Measurements from ENCODE around the gene BRAT1.

Gene BRAT1

DNA sequence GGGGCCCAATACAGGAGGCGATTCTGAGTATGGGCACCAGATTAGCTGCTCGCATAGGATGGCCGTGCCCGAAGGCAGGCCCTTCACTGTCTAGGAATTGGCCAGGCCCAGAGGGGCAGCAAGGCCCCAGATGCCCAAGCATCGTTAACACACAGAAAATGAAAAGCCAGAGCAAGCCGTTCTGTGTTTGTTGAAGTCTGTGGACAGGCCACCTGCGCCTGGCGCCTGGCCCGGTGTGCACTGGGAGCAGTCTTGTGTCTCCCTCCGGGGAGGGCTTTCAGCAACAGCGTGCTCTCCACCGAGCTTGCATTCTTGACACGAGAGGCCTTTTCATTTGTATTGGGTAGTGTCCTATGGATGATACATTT, 41.9 kb upstream of the BRAT1 start:
- no peaks in the 10 kb centered on the region for H3K79me1 ChIP-seq (ENCODE audit: low read length)
- no peak overlapping the region for H3K14ac ChIP-seq (ENCODE audit: low read length)

DNA sequence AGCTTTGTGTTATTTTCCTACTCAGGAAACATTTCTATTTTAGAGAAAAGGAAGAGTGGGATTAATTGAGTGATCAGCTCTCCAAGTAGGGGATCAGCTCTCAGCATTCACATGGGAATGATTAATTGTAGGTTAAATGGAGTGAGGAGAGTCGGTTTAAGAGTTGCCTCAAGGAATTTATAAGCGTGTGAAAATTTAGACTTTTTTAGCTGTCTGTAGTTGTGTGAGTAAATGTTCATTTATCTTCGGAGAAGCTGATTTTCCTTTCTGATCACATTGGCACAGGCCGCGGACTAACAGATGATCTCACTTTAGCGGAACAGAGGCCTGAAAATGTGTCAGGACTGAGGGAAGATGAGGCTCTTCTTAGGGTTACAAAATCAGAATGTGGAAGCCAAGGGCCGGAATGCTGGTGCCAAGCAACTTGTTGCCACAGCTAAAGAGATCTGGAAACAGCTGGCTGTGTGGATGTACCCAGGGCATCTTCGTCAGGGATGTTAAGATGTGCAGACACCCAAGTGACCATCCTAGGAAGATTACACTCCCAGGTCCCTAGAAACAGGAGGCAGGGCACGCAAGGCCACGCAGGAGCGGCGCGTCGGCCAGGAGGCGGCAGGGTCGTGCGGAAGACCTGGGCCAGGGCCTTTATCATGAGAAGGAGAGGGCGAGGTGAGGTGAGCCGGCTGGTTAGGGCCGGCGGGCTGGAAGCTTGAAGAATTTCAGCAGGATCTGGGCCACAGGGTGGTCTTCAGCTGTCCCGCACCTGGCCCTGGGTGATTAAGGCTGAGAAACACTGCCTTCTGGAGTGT, 41.3 kb upstream of the BRAT1 start:
- no CpG with 5 or more reads among the region's 22 CpGs for WGBS (ENCODE audit: extremely low coverage, insufficient coverage, insufficient read length)
- Histone ChIP-seq H3K4me2 (ENCODE audit: low read length) (no peak overlapping the region), H3K4me1 (ENCODE audit: control insufficient read depth in 1 of 2, insufficient read depth in 2 of 2, low read length in 2 of 2) (no peaks in the 10 kb centered on the region)

More for the DNA sequence above, 41.9 kb upstream of the BRAT1 start:
- Histone ChIP-seq H3K27ac (ENCODE audit: low read depth, low read length) (no peak overlapping the region), H3K9me3 (ENCODE audit: insufficient read depth, low read depth, low read length) (no peaks in the 10 kb centered on the region), H4K8ac (ENCODE audit: low read depth, low read length) (no peak overlapping the region), H4K12ac (ENCODE audit: low read depth, low read length) (no peak overlapping the region), H3K4me3 (ENCODE audit: low read depth, low read length) (no peak overlapping the region), H3K4me2 (ENCODE audit: low read length) (no peak overlapping the region), H4K91ac (ENCODE audit: low read depth, low read length) (no peak overlapping the region), H3K36me3 (ENCODE audit: control insufficient read depth in 1 of 2, insufficient read depth in 2 of 2, low read length in 2 of 2) (peaks cover 48 to 65% of the 10 kb centered on the region in 2 experiments), H2BK120ac (ENCODE audit: insufficient read depth, low read length, poor library complexity) (no peak overlapping the region), H3K4ac (ENCODE audit: low read depth, low read length) (no peak overlapping the region), H3K18ac (ENCODE audit: low read length) (no peak overlapping the region), H2AFZ (ENCODE audit: insufficient read depth, low read length, poor library complexity) (no peak overlapping the region), H3K27me3 (ENCODE audit: insufficient read depth, low read length) (no peaks in the 10 kb centered on the region), H3K4me1 (ENCODE audit: control insufficient read depth in 1 of 2, insufficient read depth in 2 of 2, low read length in 2 of 2) (no peaks in the 10 kb centered on the region), H2BK5ac (ENCODE audit: low read depth, low read length, poor library complexity) (no peak overlapping the region), H3K9ac (ENCODE audit: low read length) (no peak overlapping the region), H2BK12ac (ENCODE audit: low read length) (no peak overlapping the region), H2AK5ac (ENCODE audit: low read length) (no peak overlapping the region), H3K23ac (ENCODE audit: low read length) (no peak overlapping the region), H3K79me2 (ENCODE audit: control insufficient read depth, insufficient read depth, low read length, poor library complexity) (no peaks in the 10 kb centered on the region)
- DNase-seq = no peak
- no CpG with 5 or more reads among the region's 13 CpGs for WGBS (ENCODE audit: extremely low coverage, insufficient coverage, insufficient read length)

DNA sequence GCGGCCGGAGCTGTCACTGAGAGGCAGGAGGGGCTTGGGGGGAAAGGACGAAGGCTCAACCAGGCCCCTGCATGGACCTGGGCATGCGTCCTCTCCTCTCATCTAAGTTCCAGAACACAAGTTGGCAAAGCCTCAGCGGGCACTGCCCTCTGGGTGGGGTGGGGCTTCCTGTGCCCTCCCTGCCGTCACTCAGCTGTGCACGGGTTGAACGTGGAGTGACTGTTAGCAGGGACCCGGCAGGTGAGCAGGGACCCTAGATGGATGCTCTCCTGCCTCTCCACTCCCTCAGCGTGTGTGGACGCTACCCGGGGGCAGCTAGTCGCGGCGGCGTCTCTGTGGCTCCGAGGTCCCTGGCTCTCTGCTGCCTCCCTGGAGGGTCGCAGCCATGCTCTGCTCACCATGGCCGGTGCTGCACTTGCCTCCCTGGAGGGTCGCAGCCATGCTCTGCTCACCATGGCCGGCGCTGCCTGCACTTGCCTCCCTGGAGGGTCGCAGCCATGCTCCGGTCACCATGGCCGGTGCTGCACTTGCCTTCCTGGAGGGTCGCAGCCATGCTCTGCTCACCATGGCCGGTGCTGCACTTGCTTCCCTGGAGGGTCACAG, 40.0 kb upstream of the BRAT1 start:
- Histone ChIP-seq H4K91ac (ENCODE audit: low read depth, low read length) (no peak overlapping the region), H3K18ac (ENCODE audit: low read length) (no peak overlapping the region), H3K79me2 (ENCODE audit: control insufficient read depth, insufficient read depth, low read length, poor library complexity) (no peaks in the 10 kb centered on the region), H3K27me3 (ENCODE audit: insufficient read depth, low read length) (no peaks in the 10 kb centered on the region), H3K14ac (ENCODE audit: low read length) (no peak overlapping the region), H2BK12ac (ENCODE audit: low read length) (no peak overlapping the region), H3K23ac (ENCODE audit: low read length) (no peak overlapping the region), H3K79me1 (ENCODE audit: low read length) (no peaks in the 10 kb centered on the region), H2BK5ac (ENCODE audit: low read depth, low read length, poor library complexity) (no peak overlapping the region), H4K8ac (ENCODE audit: low read depth, low read length) (no peak overlapping the region), H2AK5ac (ENCODE audit: low read length) (no peak overlapping the region), H3K36me3 (ENCODE audit: control insufficient read depth in 1 of 2, insufficient read depth in 2 of 2, low read length in 2 of 2) (peaks cover 48 to 53% of the 10 kb centered on the region in 2 experiments), H3K4ac (ENCODE audit: low read depth, low read length) (no peak overlapping the region), H3K4me1 (ENCODE audit: control insufficient read depth in 1 of 2, insufficient read depth in 2 of 2, low read length in 2 of 2) (no peaks in the 10 kb centered on the region), H3K9ac (ENCODE audit: low read length) (no peak overlapping the region), H3K4me2 (ENCODE audit: low read length) (no peak overlapping the region), H4K12ac (ENCODE audit: low read depth, low read length) (no peak overlapping the region), H2AFZ (ENCODE audit: insufficient read depth, low read length, poor library complexity) (no peak overlapping the region), H3K4me3 (ENCODE audit: low read depth, low read length) (no peak overlapping the region), H3K9me3 (ENCODE audit: insufficient read depth, low read depth, low read length) (no peaks in the 10 kb centered on the region), H2BK120ac (ENCODE audit: insufficient read depth, low read length, poor library complexity) (no peak overlapping the region), H3K27ac (ENCODE audit: low read depth, low read length) (no peak overlapping the region)
- WGBS (ENCODE audit: extremely low coverage, insufficient coverage, insufficient read length) = no CpG with 5 or more reads among the region's 27 CpGs
- DNase-seq = no peak

More for the DNA sequence above, 41.3 kb upstream of the BRAT1 start:
- H2AFZ ChIP-seq (ENCODE audit: insufficient read depth, low read length, poor library complexity) = no peak overlapping the region
- H3K27ac ChIP-seq (ENCODE audit: low read depth, low read length) = no peak overlapping the region
- no peak overlapping the region for H2BK120ac ChIP-seq (ENCODE audit: insufficient read depth, low read length, poor library complexity)
- no peak overlapping the region for H4K12ac ChIP-seq (ENCODE audit: low read depth, low read length)
- no peak overlapping the region for H3K4ac ChIP-seq (ENCODE audit: low read depth, low read length)
- no peak overlapping the region for H4K8ac ChIP-seq (ENCODE audit: low read depth, low read length)
- peaks cover 51 to 61% of the 10 kb centered on the region in 2 experiments for H3K36me3 ChIP-seq (ENCODE audit: control insufficient read depth in 1 of 2, insufficient read depth in 2 of 2, low read length in 2 of 2)
- no peak overlapping the region for H2AK5ac ChIP-seq (ENCODE audit: low read length)
- H3K9me3 ChIP-seq (ENCODE audit: insufficient read depth, low read depth, low read length) = no peaks in the 10 kb centered on the region
- H3K23ac ChIP-seq (ENCODE audit: low read length) = no peak overlapping the region
- no peak for DNase-seq
- H3K79me2 ChIP-seq (ENCODE audit: control insufficient read depth, insufficient read depth, low read length, poor library complexity) = no peaks in the 10 kb centered on the region
- H3K79me1 ChIP-seq (ENCODE audit: low read length) = no peaks in the 10 kb centered on the region
- no peak overlapping the region for H3K4me3 ChIP-seq (ENCODE audit: low read depth, low read length)
- no peak overlapping the region for H3K9ac ChIP-seq (ENCODE audit: low read length)
- H2BK5ac ChIP-seq (ENCODE audit: low read depth, low read length, poor library complexity) = no peak overlapping the region
- no peak overlapping the region for H2BK12ac ChIP-seq (ENCODE audit: low read length)
- no peak overlapping the region for H3K18ac ChIP-seq (ENCODE audit: low read length)
- H3K14ac ChIP-seq (ENCODE audit: low read length) = no peak overlapping the region
- H3K27me3 ChIP-seq (ENCODE audit: insufficient read depth, low read length) = no peaks in the 10 kb centered on the region
- H4K91ac ChIP-seq (ENCODE audit: low read depth, low read length) = no peak overlapping the region

DNA sequence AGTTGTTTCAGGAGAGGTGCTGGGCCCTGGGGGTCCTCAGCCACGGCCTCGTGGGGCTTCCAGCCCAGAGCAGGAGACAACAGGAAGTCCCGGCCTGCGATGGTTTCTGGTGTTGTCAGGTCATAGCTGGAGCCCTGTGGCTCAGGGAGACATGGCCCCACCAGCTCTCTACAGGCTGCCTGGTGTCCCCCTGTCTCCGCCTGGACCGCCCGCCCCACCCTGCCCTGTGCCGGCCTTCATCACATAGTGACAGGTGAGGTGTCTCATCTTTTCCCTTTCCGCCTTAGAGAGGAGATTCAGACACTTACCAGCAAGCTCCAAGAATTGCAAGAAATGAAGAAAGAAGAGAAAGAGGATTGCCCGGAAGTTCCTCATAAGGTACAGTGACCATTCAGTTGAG, 39.3 kb upstream of the BRAT1 start:
- Histone ChIP-seq H3K23ac (ENCODE audit: low read length) (no peak overlapping the region), H3K9ac (ENCODE audit: low read length) (no peak overlapping the region), H3K14ac (ENCODE audit: low read length) (no peak overlapping the region), H3K4me1 (ENCODE audit: control insufficient read depth in 1 of 2, insufficient read depth in 2 of 2, low read length in 2 of 2) (no peaks in the 10 kb centered on the region), H2BK5ac (ENCODE audit: low read depth, low read length, poor library complexity) (no peak overlapping the region), H3K4ac (ENCODE audit: low read depth, low read length) (no peak overlapping the region), H3K36me3 (ENCODE audit: control insufficient read depth in 1 of 2, insufficient read depth in 2 of 2, low read length in 2 of 2) (peaks cover 49 to 52% of the 10 kb centered on the region in 2 experiments), H2AK5ac (ENCODE audit: low read length) (no peak overlapping the region), H2BK12ac (ENCODE audit: low read length) (no peak overlapping the region), H3K4me3 (ENCODE audit: low read depth, low read length) (no peak overlapping the region), H2AFZ (ENCODE audit: insufficient read depth, low read length, poor library complexity) (no peak overlapping the region), H3K79me1 (ENCODE audit: low read length) (no peaks in the 10 kb centered on the region), H3K18ac (ENCODE audit: low read length) (no peak overlapping the region), H4K12ac (ENCODE audit: low read depth, low read length) (no peak overlapping the region), H4K91ac (ENCODE audit: low read depth, low read length) (no peak overlapping the region), H3K27me3 (ENCODE audit: insufficient read depth, low read length) (no peaks in the 10 kb centered on the region), H3K27ac (ENCODE audit: low read depth, low read length) (no peak overlapping the region), H2BK120ac (ENCODE audit: insufficient read depth, low read length, poor library complexity) (no peak overlapping the region), H3K9me3 (ENCODE audit: insufficient read depth, low read depth, low read length) (no peaks in the 10 kb centered on the region), H3K79me2 (ENCODE audit: control insufficient read depth, insufficient read depth, low read length, poor library complexity) (no peaks in the 10 kb centered on the region), H4K8ac (ENCODE audit: low read depth, low read length) (no peak overlapping the region), H3K4me2 (ENCODE audit: low read length) (no peak overlapping the region)
- WGBS (ENCODE audit: extremely low coverage, insufficient coverage, insufficient read length) = no CpG with 5 or more reads among the region's 10 CpGs
- DNase-seq = no peak

All from trophoblast cell (in vitro differentiated cells and primary cell).